ENCODE data around the gene EHBP1L1.
A peak's percentile ranks its signal among the peaks of the same experiment; 100 is the strongest.

The EHBP1L1 gene

DNA sequence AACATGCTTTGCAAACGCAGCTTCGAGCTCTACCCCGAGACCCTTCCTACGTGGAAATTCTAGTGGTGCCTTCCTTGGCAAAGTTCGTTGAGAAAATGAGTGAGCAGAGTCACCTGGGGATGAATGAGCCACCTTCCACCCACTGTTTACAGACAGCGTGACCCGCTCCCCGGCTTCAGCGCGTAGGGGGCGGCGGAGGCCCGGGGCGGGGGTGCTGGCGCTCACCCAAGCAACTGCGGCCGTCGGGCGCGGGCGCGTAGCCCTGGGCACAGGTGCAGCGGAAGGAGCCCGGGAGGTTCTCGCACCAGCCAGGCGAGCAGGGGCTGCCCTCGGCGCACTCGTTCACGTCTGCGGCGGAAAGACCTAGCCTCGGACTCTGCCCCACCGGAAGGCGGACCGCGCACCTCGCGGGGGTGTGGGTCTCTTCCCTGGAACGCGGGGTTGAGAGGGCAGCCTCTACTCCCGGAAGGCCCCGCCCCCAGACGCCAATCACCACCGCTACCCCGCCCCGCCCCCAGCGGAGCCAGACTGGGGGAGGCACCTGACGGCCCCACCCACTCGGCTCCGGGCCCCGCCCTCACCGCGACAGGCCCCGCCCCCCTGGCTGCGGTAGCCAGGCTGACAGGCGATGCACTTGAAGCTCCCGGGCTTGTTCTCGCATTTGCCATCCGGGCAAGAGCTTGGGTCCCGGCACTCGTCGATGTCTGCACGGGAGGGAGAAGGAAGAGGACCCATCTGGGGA, 29.5 kb upstream of the EHBP1L1 start:
- no peak for DNase-seq (ENCODE audit: low spot score)

DNA sequence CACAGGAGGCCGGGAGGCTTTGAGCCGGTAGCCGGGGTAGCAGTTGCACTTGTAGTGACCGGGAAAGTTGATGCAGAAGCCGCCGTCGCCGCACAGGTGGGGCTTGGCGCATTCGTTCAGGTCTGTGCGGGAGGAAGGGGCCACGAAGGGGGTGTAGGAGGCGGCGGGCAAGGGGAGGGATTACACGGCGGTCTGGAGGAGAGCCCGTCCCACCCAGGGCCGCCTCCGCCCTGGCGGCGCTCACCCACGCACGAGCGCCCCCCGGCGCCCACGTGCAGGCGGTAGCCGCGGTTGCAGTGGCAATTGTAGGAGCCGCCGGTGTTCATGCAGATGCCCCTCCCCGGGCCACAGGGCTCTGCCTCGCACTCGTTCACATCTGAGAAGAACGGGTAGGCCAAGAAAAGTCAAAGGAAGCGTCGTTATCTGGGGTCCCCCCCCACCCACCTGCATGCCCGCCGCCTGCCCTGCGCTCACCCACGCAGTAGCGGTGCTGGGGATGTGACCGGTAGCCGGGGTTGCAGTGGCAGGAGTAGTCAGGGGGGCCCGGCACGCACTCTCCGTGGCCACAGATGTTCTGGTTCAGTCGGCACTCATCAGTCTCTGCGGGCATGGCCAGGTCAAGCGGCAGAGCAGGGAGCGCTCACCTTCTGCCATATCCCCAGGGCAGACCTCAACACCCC, 28.3 kb upstream of the EHBP1L1 start:
- DNase-seq (ENCODE audit: low spot score), result no peak

DNA sequence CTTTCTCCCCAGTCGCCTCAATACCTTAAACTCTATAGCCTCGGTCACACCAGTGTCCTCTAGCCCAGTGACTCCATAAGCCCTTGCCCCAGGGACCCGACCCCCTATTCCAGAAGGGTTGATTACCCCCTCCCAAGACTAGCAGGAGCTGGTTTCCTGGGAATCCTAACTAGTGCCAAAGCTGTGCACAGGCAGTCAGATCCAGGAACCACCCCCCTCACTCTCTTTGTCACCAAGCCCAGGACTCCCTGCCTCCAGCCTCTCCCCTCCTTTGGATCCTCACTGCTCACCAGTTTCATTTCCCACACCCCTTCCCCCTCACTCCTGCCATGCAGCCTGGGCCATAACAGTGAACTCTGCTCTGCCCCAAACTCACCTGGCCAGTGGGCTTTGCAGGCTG, 27.5 kb upstream of the EHBP1L1 start:
- no peak for DNase-seq (ENCODE audit: low spot score)

DNA sequence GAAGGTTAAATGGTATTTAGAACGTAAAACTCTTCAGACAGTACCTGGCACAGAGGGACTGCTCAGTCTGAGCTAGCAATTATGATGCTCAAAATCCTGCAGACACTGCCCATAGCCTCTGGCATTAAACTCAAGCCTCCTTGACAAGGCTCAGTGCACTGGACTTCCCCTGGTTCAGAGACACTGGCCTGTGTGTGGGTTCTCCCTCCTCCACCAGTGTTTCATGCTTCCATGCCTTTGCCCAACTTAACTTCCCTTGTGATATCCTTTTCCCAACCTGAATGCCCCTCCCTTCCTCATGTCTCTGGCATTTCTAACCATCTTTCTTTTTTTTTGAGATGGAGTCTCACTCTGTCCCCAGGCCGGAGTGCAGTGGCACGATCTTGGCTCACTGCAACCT, 26.8 kb upstream of the EHBP1L1 start:
- no peak for DNase-seq (ENCODE audit: low spot score)

DNA sequence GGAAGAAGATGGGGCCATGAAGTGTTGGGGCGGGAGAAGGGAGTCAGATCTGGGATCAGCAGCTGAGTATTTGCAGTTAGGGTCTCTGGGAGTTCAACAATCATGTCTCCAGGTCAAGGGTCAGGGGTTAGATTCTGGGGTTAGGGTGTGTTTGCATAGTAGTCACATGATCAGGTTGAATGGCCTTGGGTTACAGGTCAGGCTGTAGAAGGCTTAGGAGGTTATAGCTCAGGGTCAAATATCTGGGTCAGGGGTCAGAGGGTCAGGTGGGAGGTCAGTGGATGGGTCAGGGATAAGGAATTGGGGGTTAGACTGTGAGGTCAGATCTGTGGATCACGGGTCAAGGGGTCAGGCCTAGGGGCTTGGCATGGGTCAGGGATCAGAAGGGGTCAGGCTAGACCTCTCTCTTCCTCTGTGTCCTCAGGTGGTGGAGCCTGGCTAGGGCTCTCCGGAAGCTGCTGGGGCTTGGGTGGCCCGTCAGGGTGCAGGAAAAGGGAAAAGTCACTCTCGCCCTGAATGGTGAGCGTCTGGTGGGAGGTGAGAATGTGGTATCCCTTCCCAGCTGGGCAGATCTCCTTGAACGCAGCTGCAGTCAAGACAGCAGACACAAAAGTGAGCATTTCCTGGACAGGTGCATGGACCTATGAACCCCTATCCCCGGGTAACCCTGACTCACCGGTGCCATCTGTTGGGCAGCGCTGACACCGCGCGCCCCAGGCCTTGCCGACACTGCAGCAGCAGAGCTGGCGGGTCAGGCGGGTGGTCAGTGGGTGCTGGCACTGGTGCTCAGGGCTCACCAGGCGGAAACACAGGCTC, 24.1 kb upstream of the EHBP1L1 start:
- DNase-seq (ENCODE audit: low spot score), result no peak

DNA sequence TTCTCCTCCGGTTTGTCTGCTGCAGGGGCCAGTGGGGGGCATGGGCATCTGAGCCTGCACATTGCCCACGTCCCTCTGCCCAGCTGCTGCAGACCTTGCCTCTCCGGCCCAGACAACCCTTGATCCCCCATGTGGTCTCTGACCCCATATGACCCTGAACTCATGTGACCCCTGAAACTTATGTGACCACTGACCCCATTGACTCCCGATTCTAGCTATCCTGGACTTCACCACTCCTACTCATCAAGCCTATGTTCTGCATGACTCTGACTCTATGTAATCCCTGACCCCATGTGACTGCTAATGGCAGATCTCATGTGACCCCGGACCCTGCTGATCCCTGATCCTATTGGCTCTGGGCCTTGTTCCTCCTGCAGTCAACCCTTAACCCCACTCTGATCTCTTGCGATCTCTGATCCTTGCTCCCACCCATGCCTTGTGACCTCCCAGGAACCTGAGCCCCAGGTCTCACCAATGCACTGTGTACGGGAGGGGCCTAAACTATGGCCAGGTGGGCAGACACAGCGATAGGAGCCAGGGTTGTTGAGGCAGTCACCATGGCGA, 23.4 kb upstream of the EHBP1L1 start:
- DNase-seq (ENCODE audit: low spot score), result no peak

DNA sequence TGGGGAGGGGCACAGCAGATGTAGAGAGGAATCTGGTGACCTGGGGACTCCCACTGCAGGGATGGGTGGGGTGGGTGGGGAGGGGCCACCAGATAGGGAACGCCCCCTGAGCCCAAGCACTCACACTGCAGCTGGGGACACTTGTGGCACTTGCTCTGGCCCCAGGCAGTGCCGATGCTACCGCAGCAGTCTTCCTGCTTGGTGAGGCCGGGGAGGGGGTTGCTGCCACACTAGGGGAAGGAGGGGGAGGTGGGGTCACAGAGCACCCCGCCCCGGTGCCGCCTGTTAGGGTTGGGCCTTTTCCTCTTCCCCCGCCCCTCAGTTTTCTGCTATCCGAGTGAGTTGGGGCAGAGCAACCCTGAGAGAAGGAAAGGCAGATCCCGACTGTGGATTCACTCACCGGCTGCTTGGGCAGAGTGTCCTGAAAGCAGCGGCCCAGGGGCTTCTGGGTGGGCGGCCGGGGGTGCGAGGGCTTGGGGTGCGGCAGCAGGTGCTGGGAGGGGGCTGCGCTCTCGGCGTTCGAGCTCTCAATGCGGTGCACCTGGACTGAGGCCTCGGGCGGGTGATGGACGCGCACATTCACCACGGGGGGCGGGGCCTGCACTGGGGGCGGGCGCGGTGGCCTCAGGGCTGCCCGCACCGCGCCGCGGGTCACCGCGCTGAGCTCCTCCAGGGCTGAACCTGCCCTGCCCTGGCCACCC, 22.4 kb upstream of the EHBP1L1 start:
- DNase-seq (ENCODE audit: low spot score), result no peak

DNA sequence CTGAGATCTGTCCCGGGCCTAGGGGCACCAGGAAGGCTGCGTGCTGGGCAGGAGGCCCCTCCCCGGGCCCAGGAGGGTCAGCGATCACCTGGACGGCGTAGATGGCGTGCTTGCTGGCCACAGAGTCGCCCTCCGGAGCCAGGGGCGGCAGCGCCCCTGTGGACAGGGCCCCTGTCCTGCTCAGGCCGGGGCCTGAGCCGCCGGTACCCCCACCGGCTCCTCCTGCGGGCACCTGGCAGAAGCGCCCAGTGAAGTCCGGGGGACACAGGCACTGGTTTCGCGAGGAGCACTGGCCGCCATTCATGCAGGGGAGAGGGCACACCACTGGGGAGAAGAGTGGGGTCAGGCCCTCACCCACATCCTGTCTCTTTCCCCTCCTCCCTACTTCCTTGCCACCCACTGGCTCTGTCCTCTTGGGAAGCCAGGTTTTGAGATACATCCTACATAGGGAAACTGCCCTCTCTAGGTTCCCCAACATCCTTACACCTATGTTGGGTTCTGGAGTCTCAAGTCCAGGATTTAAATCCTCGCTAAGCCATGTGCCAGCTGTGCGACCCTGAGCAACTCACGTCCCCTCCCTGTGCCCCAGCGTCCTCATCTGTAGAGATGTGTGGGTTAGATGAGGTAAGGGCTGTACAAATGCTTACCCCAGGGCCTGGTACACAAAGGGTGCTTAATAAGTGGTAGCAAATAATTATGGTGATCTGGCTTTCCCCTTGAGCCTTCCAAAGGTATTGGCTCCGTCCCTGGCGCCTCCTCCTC, 21.6 kb upstream of the EHBP1L1 start:
- DNase-seq (ENCODE audit: low spot score), result no peak

DNA sequence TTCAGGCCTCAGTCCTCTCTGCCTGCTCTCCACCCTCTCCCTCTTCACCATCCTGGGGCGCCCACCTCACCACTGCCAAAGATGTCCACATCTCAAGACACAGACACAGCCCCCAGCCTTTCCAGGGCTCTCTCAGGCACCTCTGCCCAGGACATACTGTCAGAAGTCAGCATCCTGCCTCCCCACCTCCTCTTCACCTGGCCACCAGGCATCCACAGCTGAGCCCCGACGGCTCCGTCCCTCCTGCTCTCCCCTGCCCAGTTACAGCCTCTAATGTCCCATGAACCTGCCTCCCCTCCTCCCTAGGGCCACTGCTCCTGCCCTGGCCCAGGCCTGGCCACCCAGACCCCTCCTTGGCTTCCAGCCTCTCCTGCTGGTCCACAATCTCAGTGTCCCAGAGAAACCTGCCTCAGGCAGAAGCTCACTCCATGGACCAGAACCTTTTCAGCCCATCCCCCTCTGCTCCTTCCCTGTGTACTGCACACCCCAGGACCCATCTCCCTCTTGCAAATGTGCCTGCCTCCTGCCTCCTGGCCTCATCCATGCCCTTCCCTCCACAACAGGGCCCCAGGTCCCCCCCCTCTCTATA, 20.9 kb upstream of the EHBP1L1 start:
- DNase-seq (ENCODE audit: low spot score), result no peak

DNA sequence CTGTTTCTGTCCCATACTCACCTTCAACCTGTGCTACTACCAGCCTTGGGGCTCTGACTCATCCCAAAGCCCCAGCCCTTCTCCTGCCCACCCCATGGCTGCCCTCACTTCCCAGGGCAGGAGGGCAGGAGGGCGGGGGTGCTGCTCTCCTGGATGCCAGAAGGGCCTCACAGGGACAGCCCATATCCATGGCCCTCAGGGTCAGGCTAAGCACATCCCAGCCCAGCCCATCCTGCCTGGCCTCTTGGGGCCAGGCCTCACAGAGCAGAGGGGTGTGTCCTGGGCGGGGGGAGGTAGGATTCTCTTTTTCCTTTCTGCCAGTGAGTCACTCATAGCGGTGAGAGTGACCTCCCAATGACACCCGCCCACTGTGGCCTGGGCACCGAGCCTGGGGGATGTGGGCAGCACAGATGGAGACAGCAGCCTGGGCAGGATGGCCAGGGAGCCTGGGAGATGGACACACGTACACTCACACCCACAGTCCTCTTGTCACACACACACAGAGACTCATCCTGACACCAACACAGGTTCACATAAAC, 20.1 kb upstream of the EHBP1L1 start:
- peak; percentile 87 for DNase-seq (ENCODE audit: low spot score)

DNA sequence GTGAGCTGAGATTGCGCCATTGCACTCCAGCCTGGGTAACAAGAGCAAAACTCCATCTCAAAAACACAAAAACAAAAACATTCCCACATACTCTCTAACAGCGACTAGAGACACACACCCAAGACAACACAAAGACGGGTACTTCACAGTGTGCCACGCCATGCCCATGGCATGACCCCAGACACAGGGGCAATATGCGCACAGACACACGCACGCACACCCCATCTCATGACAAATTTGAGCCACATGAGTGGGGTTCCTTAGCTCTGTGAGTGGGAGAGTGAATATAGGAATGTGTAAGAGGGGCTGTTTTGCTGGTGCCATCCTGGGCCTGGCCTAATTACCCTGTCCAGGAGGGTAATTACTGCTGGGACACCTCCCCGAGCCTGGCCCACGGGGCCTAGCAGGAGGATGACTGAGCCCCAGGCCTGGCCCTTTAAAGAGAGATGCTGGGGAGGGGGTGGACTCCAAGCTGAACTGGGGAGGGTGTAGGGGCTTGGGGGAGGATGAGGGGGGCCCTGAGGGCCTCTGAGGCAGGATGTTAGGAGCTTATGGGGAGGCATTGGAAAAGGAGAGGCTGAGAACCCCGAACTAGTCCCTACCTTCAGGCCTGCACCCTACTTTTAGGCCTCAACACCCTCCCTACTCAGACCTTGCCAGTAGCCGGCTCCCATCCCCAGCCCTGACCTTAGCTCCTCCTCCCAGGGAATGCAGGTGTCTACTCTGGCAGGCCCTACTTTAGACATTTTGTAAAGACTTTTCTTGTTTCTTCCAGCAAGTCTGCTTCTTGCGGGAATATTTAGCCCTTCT, 19.2 kb upstream of the EHBP1L1 start:
- no peak for DNase-seq (ENCODE audit: low spot score)

DNA sequence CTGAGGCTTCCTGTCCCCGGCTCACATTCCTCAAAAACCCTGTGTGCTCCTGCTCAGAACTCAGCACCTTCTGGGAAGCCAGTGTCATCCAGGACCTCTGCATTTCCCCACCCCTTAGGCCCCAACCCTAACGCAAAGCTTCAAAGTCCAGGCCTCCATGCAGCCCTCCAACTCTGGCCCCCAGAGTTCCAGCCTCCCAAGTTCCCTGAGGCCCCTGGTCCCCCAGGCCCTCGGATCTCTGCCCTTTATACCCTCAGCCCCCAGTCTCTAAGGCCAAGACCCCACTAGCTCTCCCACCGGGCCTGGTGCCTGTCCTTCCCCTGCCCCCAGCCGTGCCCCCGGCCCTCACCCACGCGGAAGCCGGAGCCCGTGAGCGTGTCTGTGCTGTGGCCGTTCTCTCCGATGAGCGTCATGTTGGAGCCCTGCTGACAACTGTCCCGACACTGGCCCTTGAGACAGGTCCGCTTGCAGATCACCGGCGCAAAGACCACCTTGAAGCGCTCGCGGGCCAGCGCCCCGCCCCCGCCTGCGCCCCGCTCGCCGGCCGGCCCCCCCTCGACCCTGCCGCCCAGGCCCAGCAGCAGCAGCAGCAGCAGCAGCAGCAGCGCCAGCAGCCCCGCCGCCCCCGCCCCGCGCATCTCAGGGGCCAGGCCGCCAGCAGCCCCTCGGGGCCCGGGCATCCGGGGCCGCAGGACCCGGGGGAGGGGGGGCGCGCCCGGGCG, 18.4 kb upstream of the EHBP1L1 start:
- DNase-seq (ENCODE audit: low spot score), result no peak

DNA sequence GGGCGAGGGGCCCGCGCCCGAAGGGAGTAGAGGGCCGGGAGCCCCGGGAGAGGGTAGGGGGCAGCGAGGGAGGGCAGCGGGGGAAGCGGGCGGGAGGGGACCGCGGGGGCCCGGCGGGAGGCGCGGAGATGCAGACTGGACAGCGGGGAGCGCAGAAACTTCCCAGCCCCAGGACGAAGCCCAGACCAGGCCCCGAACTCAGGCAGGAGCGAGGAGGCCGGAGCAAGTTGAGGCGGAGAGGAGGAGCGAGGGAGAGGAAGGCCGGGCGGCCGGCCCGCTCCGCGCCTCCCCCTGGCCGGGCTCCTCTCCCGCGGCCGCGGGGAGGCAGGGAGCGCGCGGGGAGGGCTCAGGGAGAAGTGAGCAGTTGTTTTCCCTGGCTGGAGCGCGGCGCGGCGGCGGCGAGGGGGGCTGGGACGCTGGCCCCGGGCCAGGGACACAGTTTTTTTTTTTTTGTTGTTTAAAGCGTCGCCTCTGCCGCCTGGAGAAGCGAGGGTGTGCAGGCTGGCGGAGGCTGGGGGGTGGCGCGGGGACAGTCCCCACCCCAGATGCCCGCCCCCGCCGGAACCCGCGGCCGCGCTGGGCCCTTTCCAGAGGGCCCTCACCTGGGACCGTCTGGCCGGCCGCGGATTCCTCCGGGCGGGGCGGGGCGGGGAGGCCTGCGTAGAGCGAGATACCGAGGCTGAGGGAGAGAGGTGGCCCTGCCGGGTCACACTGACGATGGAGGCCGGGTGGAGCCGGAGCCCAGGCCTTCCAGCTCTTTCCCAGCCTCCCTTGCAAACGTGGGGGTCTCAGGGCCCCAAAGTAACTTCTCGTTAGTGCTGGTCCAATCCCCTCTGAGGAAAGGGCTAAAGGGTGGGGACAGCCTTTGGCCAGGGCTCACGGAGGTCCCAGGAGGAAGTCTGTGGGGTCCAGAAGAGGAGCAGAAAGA, 17.6 kb upstream of the EHBP1L1 start, which contains the start of gene LTBP3:
TSS of gene LTBP3 (minus strand) at position 358 of the 928 bp plus-strand sequence. CDS start 400 bp downstream, outside the sequence.
- peak; percentile 93 for DNase-seq (ENCODE audit: low spot score)

DNA sequence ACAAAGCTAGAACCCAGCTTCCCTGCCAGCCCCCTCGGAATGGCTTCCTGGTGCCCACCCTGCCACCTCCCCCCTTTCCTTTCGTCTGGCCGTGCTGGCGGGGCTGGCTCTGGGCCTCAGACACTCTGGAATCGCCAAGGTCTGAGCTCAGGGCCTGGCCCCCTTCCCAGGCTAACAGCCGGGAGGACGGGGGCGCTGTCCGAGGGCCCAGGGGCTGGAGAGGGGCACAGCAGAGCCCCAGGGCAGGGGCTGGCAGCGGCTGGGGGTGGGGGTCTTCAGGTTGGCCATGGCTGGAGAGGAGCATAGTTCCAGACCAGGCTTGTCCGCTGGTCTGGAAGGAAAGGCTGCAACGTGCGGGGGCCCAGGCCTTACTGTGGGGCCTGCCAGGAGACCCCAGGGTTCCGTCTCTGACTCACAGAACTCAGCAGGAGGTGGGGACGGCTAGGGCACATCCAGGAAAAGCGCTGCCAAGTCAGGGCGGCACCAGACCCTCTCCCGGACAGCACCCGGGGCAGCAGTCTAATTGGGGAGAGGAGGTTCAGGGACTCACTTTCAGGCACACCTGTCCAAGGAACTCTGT, 16.8 kb upstream of the EHBP1L1 start:
- no peak for DNase-seq (ENCODE audit: low spot score)

DNA sequence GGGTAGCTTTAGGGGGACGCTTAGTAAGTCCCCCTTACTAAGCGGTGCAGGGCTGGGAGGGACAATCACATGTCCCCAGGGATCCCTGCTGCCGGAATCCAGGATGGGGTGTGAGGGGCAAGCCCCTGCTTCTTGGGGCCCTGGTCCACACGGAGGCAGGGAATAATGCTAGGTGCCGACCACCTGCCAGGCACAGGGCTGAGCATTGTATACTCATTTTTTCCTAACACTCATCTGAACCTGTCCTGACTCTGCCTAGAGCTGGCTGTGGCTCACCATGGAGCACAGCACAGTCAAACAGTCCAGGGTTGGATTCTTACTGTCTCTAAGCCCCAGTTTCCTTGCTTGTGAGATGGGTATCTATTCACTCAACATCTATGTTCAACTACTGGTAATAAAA, 16.3 kb upstream of the EHBP1L1 start:
- no peak for DNase-seq (ENCODE audit: low spot score)

DNA sequence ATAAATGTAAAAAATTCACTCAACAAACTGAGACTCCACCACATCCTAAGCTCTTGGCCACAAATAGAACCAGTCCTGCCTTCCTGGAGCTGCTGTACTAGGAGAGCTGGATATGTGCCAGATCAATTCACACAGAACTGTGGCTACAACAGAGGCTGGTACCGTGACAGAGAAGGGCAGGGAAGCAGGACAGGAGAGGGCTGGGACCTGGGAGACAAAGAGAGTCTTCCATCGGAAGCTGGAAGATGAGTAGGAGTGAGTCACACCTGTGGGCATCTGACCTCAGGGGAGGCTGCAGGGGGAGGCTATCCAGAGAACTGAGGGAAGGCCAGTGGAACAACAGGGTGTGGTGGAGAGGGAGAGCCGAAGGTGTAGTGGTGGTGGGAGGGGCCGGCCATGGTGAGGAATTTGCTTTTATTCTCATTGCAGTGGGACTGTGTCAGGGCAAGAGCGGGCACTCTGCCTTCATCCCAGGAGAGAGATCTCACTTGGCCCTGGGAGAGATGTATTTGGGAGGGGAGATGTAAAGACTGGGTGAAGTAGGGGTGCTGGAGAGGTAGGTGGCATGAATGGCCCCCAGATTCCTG, 15.8 kb upstream of the EHBP1L1 start:
- DNase-seq (ENCODE audit: low spot score), result peak; percentile 53

Measured in hepatic stellate cell (primary cell).